ENCODE results near the gene CALML3. TPM values are rescaled to one million over a fixed set of nuclear protein-coding genes. Genes with fewer than 3 reads are reported as not detected.

CALML3 gene
- total RNA-seq, 1 experiment from 2014 or later, result not detected

DNA sequence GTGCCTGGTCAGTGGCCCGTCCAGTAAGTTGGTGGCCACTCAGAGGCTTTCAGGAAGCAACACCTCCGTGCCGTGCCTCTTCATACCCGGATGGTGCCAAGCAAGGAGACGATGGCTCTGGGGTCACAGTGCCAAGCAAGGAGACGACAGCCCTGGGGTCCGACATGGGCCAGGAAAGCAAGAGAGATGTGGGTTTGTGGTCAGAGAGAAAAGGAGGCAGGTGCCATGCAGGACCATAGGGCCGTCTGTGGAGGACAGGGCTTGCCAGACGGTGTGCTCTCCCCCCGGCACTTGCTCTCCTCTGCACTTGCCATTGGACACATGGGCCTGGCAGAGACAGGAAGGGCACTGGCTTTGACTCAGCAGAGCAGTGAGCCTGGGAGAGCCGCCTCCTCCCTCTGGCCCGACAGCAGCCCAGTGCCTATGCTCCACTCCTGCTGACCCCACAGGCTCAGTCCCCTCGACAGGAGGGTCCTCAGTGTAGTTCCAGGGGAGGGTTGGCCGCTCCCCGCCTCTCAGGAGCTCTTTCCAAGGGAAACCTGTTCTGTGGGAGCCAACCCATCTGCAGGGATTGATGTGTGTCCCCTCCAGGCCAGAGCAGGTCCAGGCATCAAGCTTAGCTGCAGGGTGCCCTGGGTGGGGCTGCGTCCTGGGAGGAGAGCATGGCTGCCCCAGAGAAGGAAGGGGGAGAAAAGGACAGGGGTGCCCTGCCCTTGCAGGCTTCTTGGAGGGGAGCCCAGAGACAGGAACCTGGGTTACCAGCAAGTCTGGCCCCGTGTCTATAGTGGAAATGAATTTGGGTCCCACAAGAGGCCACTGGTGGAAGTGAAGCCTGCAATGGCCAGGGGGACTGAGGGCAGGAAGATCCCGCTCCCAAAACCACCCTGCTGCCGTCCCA is 17.8 kb upstream of the CALML3 start:
- DNase-seq (ENCODE audit: low read depth), result no peak

DNA sequence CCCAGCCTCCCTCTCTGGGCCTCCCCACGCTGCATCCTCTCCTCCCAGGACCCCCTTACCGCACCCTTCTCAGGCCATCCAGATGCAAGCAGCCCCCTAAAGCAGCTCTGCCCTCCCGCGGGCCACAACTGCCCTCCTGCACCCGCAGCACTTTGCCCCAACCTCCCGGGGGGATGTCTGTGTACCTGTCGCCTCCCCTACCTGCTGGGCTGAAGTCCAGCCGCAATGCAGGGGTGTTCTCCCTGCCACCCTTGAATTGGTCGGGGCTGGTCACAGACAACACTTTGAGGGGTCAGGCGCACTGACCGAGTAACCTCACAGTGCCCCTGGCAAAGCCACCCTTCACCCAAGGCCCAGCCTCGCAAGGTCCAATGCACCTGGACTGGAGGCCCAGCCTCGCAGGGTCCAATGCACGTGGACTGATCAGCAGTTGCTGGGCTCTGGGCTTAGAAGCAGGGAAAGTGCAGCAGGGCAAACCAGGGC is 17.1 kb upstream of the CALML3 start:
- no peak for DNase-seq (ENCODE audit: low read depth)

DNA sequence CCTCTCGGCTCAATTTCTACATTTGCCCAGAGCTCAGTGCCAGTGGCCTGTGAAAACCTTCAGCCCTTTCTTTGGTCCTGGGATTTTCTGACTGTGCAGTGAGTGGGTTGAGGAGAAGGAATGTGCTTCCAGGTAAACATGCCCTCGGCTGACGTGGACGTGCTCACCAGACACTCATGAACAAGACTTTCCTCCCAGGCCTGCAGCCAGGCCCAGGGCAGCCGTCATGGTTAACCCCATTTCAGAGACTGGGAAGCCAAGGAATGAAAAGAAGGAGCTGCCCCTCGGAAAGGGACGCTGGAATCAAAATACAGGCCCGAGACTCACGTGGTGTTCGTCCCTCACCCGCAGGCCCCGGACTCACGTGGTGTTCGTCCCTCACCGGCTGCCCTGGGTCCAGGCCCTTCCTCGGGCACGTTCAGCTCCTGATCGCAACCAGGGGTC is 16.6 kb upstream of the CALML3 start:
- no peak for DNase-seq (ENCODE audit: low read depth)

DNA sequence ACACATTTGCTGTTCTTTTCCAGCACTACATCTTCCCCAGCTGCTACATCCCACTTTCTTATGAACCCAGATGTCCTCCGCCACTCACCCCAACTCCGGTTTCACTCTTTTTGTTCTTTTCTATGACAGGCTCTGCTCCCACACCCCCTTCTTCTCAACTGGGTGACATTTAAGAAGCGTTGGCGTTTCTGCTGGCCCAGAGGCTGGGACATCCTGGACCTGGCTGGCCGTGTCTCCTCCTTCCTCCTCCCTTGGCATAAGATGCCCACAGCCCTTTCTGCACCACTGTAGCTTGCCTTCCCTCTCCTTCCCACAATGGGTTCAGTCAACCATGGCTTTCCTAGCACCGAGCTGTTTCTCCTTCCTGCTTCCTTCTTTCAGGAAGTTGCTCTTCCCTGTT is 16.0 kb upstream of the CALML3 start:
- DNase-seq (ENCODE audit: low read depth), result no peak

DNA sequence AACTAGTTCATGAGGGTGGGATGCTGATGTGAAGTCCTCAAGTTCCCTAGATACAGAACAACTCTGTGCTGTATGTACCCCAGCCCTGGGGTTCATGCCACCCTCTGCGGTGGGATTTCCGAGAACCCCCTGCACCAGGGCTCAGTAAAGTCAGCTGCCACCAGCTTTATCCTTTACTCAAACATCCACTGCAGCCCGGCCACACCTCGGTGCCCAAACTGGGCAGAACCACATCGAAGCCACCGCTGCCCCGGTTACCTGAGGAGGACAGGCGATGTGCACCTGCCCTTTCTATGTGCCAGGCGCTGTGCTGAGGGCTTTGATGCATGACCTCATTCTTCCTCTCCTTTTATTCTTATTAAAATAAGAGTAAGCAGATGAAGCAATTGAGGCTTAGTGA is 15.5 kb upstream of the CALML3 start:
- DNase-seq (ENCODE audit: low read depth), result no peak

DNA sequence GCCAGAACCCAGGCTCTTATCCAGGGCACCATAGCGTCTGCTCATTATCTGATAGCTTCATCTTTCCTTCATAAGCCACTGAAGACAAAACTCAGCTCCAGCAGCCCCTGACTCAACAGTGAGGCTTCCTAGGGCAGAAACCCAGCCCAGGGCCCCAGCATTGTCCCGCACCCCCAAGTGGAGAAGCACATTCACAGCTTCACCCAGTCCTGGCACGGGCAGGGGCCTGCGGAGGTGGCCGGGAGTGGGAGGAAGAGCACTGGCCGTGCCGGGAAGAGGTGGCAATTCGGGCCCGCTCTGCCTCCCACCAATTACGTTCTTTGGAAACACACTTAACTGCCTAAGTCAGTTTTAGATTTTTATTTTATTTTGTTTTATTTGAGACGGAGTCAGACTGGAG is 15.1 kb upstream of the CALML3 start:
- no peak for DNase-seq (ENCODE audit: low read depth)

DNA sequence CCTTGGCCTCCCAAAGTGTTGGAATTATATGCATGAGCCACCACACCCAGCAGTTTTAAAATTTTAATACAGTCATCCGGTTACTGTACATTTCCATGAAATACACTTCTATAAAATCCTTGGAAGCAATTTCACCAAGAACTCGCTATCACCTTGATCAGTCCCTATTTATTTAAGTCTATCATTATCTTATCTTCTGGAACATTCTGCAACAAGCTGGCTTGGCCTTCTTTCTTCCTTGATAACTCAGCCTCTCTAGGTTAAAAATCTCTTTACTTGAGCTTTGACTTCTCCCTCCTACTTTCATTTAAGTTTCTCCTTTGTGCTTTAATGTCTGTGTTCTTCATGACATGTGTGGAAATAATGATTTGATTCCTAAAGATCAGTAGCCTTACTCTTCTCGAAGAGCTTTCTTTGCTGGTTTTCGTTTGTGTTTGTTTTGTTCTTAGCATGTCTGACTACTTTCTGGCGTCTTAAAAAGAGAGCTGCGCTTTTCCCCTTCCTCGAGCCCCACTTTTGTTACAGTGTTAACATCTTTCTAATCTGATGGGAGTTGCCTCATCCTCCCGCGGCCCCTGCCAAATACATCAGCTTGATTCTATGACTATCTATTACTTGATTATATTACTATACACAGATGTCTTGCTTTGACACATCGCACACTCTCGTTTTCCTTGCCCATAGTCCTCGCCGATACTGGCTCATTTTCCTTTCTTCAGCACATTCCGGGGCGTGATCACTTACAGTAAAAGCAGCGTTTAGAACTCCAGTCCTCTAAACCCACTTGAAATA is 14.3 kb upstream of the CALML3 start:
- DNase-seq (ENCODE audit: low read depth), result no peak

DNA sequence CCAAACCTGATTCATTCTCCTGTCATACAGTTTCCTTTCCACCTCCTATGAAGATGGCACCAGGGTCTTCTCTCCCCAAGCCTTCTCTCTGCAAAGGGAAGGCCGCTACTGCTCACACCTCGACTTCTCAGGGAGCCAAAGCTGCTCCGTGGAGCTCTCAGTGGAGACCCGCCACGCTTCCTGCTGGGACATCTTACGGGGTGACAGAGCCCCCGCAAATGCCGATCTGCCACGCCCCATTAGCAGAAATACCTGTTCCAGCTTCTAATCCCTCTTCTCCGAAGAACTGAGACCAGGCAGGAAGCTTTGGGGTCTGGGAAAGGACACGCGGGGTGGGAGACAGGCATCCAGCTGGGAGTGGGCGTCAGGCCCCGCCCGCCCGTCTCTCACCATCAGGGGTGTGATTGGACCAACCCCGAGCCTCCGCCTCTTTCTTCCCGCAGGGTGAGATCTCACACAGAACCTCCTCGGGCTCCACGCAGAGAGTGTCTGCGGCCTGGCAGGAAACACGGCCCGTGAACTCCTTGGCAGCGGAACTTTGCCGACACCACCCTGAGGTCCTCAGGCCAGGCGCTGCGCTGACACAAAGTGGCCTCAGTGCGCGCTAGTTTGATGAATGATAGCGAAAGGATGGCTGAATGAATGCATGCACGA is 13.4 kb upstream of the CALML3 start:
- DNase-seq (ENCODE audit: low read depth), result no peak

DNA sequence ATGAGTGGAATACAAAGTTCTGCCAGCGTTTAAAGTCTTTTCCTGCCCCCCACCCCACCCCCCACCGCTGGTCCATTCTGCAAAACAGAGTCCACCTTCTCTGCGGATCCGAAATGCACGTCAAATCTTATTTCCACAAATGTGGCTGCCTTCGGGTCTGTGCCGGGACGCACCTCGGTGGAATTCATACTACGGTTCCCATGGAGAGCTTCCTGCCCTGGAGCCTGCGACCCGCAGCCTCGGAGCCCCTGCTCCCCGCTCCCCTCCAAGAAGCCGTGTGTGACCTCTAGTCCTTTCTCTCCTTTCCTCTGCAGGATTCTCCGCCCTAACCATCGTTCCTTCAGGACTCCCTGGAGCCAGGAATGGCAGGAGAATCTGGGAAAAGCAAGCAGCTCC is 12.9 kb upstream of the CALML3 start:
- DNase-seq (ENCODE audit: low read depth), result no peak

DNA sequence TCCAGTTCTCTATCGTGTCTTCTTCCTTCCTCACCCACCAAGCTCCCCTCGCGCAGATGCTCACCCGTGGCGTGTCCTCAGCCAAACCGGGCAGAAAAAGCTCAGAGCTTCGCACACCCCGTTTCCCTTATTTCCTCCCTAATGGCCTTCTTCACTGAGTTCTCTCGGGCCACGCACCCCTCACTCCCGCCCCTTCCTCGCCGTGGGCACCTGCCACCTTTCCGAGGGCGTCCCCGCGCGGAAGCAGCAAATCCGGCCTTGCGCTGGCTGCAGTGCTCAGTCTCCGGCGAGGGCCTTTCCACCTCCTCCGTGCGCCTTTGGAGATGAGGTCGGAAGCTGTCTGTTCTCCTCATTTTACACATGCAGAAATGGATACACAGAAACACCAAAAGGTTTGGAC is 12.4 kb upstream of the CALML3 start:
- no peak for DNase-seq (ENCODE audit: low read depth)

DNA sequence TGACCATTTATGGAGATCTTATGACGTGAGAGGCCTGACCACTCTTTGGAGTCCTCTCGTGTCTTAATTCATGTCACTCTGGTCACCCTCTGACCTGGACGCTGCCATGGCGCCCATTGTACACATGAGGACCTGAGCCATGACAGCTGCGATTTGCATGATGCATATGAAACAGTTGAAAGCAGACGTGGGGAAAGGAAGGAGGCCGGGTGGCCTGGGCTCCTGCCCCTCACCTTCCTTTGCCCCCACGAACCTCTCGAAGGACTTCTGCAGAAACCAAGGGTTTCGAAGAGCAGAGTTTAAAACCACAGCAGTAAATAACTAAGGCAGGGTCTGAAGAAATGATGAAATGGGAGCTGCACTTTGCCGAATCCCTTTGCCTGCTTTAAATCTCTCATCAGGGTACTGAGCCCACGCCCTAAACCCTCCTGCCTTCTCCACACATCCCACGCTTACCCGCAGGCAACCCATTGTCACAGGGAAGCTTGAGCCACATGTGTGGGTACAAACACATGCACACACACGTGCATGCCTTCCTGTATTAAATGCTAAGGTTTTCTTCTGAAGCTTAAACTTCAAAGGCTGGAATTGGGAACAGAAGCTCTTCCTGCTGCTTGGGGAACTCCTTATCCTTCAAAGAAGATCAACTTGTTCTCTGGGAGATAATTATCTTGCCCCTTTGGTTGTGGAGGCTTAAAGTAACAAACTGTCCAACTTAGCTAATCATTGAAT is 11.7 kb upstream of the CALML3 start:
- no peak for DNase-seq (ENCODE audit: low read depth)

DNA sequence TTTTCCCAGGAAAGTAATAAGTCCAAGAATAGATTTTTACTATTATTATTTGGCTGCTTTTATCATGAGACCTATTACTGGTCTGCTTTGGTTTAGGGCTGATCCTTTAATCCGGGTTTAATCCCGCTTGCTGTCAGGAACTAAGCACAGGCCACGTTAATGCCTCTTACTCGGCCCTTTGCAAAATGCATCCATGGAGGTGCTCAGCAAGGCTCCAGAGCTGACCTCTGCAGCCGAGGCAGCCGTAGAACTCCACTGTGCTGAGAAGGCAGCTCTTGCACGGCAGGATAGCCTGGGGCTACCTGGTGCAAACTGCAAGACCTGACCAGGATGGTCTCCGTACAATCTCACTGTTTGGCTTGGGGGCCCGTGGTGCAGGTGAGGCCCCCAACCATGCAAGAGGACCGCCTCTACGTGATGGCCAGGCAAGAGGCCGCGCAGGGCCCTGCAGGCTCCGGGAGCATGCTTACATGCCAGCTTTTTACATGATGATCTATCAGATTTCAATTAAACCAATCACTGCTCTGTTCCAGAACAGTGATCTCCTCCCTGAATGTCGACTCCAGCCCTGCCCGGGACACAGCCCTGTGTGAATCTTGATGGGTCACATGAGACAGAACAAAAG is 10.4 kb upstream of the CALML3 start:
- no peak for DNase-seq (ENCODE audit: low read depth)

DNA sequence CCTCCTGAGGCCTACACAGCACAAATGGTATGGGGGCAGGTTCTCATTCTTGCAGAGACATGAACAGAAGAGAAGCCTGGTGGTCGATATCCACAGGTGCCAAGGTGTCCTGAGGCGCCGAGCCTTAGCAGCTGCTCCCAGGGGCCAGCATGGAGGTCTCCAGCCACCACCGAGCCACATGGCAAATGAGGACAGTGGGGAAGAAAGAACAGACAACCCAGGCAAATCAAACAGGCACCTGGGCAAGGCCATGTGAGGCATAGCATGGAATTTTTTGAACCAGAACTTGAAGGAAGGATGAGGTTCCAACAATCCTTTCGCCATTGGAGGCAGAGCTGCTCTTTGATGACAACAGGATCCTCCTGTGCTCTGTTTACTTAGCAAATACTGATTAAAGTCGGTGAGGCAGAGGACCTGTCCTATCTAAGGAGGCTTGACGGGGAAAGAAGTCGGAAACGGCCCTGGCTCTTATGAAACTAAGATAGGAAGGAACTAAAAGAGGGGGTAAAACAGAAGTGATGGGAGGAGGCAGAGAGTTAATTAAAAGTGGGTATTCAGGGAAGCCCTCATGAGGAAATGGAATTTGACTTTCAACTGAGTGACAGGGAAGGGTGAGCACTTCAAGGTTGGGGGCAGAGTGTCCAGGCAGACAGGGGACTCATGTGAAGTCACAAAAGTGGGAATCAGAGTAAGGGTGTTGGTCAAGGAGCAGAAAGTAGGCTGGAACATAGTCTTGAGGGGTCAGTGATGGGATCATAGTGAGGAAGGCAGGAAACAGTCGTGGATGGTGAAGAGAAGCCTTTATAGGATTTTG is 8.6 kb upstream of the CALML3 start:
- DNase-seq (ENCODE audit: low read depth), result no peak

DNA sequence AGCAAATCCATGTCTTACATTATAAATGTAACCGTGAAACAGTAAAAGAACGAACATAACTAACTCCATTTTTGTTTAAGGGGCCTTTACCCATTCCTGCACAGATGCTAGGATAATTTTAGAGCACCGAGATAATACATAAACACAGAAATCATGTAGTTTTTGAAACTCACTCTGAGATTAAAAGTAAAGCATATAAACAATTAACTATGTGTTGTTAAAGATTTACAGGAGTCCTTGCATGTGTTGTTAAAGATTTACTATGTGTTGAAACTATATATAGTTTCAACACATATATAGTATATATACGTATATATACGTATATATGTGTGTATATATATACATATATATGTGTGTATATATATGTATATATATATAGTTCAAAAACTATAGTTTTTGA is 7.2 kb upstream of the CALML3 start:
- no peak for DNase-seq (ENCODE audit: low read depth)

DNA sequence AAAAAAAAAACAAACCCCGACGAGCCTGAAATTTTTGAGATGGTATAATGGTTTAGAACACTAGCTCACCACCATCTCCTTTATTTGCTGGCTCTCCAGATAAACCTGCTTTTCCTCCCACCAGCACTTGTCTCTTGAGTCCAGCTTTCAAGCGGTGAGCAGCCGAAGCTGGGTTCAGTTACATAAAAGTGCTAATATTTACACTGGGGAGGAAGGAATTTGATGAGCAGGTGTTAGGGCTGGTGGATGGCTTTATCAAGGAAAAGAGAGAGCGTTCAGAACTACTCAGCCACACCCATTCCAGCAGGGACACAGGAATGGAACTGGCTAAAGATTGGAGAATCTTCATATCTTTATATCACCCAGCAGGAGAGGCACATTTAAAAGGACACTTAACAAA is 6.6 kb upstream of the CALML3 start:
- no peak for DNase-seq (ENCODE audit: low read depth)

DNA sequence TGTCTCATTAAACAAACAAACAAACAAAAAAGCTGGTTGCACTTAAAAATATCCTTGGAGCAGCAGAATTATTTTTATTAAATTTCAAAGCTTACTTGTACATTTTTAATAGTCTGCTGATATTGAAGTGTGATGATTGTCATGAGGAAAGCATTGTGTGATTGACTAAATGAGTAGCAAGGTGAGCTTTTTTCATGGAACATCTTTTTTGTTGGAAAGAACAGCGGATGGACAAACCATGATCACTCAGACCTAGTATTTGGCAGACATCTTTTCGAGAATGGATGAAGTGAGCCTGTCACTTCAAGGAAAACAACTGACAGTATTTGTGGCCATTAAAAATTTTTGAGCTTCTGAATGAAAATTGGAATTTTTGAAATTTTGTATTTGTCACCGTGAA is 5.7 kb upstream of the CALML3 start:
- no peak for DNase-seq (ENCODE audit: low read depth)

DNA sequence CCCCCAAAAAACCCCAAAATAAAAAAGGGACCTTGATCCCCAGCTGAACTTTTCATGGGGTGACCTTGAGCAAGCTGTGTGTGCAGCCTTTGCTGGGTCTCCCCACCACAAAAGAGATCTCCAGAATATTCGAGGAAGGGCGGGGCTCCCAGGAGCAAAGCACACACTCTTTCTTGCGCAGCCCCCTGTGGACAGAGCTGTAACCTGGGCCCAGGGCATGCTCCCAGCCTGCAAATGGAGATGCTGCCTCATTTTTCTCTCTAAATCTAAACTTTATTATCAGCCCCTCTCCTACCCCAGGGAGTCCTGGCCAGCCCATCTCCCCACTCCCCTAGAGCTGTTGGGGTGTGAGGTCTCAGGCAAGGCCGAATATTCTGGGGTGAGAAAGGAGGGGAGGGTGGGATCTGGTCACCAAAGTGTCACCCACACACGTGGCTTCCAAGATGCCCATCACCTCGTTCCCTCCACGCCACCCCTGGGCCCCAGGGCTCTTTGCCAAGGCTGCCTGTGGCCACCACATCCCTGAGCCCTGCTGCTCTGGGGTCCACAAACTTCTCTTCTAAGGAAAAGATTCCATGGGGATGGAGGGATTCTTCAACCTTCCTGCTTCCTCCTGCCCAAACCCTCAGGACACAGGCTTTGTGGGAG is 1.7 kb upstream of the CALML3 start:
- no peak for DNase-seq (ENCODE audit: low read depth)

DNA sequence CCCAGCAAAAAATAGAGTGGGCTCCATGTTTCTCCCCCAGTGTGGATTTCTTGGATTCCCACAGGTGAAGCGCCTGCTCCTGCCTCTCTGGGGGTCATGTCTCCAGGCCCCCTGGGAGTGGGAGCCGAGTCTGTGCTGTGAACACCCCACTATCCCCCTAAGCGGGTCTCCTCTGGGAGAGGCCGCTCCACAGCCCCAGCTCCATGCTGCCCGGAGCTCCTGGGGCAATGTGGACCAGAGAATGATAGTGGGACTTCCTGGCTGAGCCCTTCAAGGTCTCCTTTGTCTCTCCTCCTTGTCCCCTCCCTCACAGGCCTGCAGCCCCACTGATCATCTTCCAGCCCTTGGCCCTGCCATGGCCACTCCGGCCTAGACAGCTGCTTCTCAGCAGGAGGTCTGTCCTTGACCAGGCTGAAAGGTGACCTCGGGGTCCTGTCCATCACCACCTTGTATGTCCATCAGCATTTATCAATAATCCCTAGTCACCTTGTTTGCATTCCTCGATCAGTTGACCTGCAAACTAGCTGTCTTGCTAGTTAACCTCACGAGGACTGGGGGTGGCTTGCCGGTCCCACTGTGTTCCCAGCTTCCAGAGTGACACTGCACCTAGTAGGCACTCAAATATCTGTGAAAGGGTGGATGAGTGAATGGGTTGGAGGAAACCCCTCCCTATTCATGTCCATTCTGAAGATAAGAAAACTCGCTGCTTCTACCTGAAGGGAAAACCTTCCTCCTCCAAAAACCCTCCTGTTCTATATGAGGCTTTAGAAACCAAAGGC is 776 bp upstream of the CALML3 start:
- no peak for DNase-seq (ENCODE audit: low read depth)

Data from Daoy (cell line).